ENCODE results near the gene ADGRG3. TPM values are rescaled to one million over a fixed set of nuclear protein-coding genes. Genes with fewer than 3 reads are reported as not detected.

Gene ADGRG3
- total RNA-seq, 1 donor from 2014 or later, result 0.92 TPM

DNA sequence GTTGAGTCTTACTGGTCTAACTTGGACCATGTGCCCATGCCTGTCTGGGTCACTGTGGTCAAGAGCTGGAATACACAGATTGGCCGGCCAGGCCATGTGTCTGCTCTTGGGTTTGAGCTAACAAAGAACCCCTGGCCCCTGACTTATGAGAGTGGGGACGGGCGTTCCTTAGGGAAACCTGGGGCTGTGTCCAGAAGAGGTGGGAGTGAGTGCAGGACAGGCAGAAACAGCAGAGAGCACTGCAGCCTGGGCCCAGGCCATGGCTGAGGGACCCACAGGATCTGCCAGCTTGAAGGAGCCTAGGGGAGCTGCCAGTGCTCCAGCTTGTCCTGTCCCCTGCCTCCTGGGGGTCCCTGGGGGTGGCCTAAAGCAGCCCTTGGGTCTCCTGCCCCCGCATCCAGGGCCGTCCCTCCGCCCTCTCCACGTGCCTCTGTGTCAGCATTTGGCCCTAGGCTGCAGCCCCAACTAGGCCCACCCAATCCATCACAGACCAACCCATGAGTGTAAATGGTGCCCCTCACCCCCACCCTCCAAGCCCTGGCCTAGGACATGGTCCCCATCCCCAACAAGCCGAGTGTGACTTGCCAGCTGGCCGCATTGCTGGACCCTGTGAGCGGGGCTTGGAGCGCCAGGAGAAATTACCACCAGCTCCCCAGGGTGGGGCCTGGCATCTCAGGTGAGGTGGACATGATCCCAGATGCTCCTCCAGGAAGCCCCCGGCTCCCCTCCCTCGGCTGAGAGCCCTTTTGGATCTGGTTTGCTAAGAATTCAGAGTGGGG, 14.0 kb downstream of the ADGRG3 start:
- no peak for DNase-seq

DNA sequence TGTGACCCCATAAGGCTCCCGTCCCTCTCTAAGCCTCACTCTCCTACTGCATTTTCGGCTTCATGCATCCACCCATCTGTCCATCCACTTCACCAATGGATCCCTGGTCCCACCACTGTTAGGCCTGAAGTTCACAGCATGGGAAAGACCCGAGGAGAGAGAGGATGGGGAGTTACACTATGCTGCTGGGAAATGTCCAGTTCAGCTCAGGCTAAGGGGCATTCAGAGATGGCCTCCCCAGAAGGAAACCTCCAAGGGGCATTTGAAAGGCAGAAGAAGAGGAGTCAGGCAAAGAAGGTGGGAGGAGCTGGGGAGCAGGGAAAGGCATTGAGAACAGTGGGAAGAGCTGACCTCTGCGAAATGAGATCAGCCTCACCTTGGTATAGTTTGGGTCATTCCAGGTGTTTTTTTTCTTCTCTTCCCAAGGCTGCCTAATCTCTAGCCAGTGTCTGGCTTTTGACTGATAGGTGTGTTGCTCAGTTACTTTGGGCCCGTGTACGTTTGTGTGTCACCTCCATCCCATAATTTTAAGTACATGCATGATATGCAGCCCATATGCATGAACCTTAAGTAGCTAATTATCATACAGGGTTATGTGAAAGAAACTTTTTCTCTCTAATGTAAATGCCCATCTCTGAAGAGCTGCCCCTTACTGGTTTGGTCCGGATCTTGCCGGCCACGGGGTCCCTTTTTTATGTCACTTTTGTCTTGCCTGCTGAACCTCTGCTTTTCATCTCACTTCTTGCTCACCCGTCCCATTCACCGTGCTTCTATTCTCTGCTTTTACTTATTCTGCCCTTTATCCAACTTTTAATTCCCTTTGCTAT, 14.9 kb downstream of the ADGRG3 start:
- DNase-seq, result no peak

DNA sequence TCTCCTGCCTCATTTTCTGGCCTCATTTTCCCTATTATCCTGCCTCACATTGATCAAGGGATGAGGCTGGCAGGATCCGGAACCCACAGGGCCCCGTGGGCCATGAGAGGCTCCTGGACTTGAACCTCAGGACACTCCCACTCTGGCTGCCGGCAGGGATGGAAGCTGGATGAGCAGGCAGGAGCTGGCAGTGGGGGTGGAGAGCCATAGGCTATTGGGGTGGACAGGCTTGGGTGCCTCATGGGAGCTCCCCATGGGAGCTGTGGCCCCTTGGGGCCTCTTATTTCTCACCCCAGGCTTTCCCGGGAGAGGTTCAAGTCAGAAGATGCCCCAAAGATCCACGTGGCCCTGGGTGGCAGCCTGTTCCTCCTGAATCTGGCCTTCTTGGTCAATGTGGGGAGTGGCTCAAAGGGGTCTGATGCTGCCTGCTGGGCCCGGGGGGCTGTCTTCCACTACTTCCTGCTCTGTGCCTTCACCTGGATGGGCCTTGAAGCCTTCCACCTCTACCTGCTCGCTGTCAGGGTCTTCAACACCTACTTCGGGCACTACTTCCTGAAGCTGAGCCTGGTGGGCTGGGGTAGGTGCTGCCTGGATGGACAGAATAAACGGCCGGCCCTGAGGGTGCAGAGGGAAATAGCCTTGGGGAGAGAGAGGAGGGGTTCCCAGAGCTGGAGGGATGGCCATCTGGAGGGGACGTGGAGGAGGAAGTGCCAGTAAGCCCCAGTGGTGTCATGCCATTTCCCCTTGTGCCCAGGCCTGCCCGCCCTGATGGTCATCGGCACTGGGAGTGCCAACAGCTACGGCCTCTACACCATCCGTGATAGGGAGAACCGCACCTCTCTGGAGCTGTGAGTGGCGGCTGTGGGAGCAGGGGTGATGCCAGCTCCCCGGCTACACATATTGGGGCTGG, 15.8 kb downstream of the ADGRG3 start:
- DNase-seq, result no peak

DNA sequence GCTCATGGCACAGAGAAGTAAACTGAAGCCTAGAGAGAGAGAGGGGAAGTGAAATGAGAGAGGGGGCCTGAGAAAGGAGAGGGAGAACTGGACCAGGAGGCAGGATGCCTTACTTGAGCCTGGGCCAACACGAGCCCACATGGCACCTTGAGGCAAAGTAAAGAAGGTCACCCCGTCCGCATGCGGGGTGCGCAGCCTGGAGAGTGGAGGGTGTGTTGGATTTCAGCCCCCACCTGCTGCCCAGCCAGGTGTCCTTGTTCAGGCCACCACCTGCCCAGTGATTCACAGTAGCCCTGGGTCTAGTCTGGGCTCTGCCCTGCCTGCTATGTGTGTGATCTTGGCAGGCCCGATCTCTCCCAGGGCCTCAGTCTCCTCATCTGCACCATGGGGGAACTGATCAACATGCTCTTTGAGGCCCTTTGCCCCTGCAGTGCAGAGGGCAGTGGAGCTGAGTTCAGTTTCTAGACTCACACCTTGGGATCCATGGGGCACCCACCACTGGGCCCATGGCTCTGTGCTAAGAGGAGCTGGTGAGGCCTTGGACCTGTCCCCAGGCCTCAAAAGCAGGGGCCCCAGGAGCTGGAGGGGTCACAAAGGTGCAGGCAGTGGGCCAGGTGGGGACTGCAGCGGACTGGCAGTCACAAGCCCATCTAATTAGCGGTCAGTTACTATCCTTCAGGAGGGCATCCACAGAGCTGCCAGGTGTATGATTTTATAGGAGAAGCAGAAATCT, 16.7 kb downstream of the ADGRG3 start:
- DNase-seq, result no peak

DNA sequence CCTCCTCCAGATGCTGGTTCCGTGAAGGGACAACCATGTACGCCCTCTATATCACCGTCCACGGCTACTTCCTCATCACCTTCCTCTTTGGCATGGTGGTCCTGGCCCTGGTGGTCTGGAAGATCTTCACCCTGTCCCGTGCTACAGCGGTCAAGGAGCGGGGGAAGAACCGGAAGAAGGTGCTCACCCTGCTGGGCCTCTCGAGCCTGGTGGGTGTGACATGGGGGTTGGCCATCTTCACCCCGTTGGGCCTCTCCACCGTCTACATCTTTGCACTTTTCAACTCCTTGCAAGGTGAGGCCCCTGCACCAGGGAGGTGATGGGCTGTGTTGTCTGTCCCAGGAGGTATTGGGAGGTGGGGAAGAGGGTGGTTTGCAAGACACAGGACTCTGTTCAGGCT, 17.5 kb downstream of the ADGRG3 start:
- DNase-seq, result no peak

DNA sequence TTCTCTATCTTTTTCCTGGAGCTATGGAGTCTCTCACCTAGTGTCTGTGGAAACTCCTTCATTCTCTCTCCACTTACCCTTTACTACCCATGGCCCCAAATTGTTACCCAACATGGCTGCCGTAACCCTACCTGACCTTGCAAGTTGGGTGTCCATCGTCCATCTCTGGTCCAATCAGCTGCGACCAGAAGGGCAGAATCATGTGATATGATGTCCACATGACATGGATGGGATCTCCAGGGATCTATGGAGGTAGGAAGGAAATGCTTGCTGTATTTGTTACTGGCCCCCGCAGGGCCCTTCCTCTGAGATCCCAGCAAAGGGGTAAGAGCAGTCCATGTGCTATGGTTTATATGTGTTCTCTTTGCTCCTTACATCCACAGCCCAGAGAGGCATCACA, 18.5 kb downstream of the ADGRG3 start:
- no peak for DNase-seq

DNA sequence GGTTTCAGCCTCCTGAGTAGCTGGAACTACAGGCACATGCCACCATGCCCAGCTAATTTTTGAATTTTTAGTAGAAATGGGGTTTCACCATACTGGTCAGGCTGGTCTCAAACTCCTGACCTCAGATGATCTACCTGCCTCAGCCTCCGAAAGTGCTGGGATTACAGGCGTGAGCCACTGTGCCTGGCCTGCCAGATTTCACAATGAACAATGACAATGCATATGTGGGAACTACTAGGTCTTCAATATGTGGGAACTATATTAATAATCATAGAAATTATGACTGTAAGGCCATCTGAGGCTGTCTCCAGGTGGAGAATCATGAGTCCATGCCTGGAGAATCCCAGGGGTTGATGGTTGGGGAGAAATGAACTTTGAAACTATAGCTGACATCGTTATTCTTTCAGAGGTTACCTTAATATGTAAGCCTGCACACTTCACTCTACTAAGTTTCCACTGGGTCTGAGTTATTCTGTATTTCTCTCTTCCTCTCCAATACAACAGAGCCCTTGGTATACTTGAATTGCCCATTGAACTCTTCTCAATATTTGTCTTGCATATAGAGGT, 19.3 kb downstream of the ADGRG3 start:
- DNase-seq, result no peak

DNA sequence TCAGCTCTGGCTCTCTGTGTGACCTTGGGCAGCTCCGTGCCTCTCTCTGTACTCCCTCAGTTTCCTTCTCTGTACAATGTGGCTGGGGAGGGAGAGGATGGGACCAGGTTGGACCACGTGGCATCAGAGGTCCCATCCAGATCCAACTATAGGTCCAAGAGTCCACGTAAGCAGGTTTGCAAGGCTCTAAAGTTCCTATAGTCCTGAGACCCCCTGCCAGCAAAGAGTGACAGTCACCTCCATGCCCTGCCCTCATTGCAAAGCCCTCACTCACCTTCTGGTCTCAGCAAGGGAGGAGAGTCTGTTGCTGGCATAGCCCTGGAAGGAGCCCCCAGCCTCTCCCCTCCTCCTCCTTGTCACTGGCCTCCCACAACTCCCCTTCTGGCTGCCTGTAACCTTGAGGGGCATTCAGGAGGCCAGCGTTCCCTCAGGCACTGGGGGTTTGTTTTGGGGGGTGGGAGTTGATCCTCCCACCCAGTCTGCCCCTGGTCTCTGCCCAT, 20.4 kb downstream of the ADGRG3 start:
- DNase-seq, result no peak

DNA sequence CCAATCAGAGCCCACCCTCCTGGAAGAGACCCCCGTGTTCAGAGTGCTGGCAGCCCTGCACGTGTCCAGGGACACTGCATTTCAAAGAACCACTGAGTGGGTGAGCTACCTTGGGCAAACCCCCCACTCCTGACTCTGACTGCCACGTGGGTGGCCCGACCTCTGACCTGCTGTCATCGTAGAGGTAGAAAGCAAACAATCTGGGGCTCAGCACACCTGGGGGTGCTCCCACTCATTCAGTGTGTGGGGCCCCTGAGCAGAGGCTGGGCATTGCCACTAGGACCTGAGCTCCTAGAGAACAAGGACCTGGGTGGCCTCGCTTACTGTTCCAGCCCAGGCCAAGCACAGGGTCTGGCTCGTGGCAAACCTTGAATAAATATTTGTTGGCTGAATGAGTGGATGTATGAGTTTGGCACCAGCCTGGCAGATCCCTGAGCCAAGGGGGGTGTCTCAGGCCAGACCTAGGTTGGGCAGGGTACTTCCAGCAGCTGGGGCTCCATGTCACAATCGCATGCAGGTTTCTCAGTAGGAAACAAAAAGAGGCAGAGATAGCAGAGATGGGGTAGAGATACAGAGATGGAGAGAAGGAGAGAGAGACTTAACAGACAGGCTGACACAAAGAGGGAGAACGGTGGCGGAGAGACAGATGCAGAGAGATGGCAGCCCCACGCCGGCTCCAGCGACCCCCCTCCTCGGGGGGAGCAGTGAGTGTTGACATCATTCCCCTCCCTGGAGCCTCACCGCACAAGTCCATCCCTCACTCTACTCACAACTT, 21.1 kb downstream of the ADGRG3 start:
- no peak for DNase-seq

DNA sequence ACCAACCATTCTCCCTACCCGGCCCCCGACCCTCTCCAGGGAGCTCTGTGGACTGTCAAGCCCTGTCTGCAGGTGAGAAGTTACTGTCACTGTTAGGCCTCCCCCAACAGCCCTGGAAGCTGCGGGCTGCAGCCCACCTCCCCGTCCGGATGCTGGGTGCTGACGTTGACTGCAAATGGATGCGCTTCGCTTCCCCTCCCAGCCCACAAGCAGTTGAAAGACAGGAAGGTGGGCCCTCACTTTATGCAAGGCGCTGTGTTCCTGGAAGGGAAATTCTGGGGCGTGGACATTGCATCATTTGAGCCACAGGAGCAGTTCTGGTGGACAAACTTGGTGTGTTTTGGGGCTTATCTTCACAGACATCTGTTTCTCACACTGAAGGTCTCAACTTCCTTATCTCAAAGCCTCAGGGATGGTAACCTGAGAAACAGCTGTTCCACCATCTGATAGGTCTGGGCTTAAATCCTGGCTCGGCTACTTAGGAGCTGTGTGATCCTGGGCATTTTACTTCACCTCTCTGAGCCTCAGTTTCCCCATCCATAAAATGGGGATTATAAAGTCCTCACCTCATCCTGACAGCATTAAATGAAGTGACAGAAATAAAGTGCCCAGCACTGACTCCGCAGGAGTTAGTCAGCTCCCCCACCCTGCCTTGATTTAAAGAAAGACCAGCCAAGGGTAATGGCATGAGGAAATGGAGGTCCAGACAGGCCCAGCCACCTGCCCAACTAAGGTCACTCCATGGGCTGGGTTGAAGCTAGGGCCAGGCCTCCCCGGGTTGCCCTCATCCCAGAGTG, 21.9 kb downstream of the ADGRG3 start:
- DNase-seq, result peak; percentile 74

DNA sequence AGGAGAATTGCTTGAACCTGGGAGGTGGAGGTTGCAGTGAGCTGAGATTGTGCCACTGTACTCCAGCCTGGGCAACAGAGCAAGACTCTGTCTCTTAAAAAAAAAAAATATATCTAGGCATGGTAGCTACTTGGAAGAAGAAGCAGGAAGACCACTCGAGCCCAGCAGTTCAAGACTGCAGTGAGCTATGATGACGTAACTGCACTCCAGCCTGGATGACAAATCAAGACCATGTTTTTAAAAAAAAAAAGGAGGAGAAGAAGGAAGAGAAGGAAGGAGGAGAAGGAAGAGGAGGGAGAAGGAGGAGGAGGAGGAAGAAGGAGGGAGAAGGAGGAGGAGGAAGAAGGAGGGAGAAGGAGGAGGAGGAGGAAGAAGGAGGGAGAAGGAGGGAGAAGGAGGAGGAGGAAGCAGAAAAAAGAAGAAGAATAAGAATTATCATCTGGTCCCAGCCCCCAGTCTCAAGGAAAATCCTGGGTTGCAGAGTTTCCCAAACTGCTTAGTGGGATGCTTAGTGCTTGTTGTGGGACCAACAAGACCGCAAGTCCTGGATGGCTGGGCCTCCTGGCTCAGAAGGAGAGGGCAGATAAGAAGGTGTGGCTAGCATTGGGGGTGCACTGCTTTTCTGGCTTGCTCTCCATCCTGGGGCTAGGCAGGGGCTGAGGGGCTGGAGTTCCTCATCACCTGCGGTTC, 22.8 kb downstream of the ADGRG3 start:
- no peak for DNase-seq

DNA sequence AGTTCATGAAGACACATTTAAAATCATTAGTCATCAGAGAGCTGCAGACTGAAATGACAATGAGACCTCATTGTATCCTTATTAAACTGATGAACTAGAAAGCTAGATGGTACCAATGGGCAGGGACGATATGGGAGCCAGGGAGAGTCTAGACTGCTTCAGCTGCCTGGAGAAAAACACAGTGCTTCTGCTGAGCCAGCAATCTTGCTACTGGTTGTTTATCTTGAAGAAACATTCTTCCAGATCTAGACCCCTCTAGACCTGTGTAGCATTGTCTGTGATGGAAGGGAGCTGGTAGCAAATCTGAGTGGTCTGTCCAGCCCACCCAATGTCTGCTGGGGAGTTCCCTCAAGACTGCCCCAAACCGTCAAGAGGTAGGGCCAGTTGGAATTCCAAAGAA, 24.5 kb downstream of the ADGRG3 start:
- DNase-seq, result no peak

DNA sequence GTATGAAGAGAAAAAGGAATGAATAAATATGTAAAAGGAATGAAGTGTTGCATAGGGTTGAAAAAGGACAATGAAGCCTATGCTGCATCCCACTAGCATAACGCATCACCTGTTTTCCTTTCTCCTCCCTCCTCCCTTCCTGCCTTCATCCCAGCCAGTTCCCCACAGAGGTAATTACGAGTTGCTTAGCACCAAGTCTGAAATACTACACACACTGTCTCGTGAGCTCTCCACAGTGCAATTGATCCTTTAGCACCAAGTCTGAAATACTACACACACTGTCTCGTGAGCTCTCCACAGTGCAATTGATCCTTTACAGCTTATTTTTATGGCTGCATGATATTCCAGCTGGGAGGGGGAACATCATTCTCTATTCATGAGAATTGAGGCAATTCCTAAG, 25.4 kb downstream of the ADGRG3 start:
- no peak for DNase-seq

DNA sequence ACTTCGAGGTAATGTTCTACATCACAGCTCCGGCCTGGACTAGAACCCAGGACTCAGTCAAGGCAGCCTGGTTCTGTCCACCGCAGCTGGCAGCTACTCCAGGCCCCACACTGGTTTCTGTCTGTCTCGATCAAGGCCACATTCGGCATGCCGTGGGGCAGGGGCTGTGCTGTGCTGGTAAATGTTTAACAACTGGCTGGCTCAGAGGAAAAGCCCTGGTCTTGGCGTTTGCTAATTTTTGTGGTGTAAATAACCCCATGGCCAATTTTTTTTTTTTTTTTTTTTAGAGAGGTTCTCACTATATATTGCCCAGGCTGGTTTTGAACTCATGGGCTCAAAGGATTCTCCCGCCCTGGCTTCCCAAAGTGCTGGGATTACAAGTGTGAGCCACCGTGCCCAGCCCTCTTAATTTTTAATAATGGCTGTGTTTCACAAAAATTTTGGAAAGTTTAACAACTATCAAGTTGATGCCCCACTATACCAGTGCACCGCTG, 26.2 kb downstream of the ADGRG3 start:
- no peak for DNase-seq

DNA sequence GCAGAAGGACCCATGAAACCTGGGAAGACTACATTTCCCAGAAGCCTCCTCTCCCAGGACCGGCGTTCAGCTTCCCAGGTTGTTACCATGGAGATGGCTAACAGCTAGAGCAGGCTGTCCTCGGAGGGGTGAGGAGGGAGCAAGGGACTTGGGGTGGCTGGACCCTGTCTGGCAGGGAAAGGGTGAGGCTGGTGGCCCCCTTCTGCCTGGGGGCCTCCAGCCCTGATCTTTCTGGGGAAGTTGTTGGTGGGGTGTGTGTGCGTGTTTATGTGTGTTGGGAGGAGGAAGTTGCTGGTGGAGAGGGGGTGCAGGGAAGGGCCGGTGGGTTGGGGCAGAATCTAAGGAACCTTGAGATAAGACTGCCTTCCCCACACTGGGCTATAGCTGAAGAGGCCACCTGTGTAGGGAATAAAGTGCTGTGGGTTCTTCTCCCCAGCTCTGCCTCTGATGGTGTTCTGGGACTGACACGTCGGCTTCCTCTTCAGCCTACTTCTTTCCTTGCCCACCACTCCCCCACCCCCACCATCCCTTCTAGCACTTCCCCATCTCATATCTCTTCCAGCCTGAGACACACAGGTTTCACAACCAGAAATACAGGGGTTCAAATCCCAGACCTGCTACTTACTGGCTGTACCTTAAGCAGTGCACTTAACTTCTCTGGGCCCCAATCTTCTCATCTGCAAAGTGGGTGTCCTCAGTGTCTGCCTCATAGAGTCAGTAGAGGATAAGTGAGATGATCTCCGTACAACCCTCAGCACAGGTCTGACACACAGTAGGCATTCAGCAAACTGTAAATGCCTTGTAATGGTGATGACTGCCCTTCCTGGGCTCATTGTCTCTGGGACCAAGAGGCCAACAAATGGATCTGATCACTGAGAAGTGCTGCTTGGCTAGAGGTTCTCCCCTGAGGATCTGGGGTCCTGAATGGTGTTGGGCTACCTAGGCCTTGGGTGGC, 26.9 kb downstream of the ADGRG3 start, which contains the start of gene DRC7:
DRC7 (plus strand) TSS at position 82 of the 955 bp plus-strand sequence. CDS start 3,144 bp downstream, outside the sequence.
- peak; percentile 58 for DNase-seq

DNA sequence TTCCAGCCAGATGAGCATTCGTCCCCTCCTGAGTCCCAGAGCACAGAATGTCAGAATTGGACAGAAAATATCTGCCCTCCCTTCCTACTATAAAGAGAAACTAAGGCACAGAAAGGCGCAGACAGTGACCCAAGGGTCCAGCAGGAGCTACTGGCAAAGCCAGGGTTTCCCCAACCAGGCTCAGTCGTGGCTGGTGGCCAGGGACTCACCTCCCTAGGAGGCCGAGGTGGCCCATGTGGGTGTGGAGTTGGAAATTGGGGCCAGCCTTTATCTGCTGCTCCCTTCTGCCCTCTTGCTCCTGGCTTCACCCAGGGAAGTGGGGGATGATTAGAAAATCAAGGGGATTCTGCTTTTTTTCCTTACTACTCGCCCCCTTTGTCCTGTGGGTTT, 27.6 kb downstream of the ADGRG3 start:
- DNase-seq, result no peak

DNA sequence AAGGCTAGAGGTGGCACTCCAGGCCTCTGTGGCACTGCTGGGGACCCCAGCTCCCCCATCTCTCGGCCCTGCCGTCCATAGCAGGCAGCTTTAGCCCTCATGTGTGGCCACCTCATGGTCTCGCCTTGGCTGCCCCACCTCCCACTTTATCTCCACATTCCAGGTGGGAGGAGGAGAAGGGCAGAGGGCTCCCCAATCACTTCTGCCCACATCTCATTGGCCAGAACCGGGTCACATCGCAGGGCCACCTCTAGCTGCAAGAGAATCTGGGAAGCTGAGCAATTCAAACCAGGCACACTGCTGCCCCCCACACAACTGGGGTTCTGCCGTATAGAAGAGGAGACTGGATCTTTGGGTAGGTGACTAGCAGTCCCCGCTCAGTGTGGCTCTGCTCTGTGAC, 28.1 kb downstream of the ADGRG3 start:
- DNase-seq, result no peak
